ENCODE data around the gene ANKRD12.
A peak's percentile ranks its signal among the peaks of the same experiment; 100 is the strongest.

ANKRD12 gene

DNA sequence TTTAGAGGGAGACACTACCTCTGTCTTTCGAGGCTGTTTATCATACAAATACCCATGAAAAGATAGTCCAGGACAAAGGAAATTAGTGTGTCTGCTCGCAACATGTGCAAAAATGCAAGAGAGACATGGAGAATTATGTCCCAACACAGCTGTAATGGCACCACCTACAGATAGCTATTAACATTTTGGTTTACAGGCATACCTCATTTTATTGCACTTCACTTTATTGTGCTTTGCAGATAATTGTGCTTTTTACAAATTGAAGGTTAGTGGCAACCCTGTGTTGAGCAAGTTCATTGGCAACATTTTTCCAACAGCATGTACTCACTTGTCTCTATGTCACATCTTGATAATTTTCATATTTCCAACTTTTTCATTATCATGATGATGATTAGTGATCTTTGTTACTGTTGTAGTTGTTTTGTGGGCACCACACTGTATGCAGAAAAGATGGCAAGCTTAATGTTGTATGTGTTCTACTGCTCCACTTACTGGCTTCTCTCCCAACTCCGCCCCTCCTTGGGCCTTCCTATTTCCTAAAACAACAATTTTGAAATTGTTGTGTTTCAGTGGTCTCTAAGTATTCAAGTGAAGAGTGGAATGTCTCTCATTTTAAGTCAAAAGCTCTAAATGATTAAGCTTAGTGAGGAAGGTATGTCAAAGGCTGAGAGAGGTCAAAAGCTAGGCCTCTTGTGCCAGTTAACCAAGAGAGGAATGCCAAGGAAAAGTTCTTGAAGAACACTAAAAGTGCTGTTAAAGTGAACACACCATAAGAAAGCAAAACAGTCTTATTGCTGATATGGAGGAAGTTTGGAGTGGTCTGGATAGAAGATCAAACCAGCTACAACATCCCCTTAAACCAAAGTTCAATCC, 52.0 kb downstream of the ANKRD12 start:
- H3K4me3 ChIP-seq (ENCODE audit: low read length) = no peak overlapping the region
- no peak for TF ChIP-seq CTCF (conservative IDR thresholded peaks at IDR 0.05; ENCODE audit: low read depth, low read length)
- peak; percentile 5 for DNase-seq (ENCODE audit: low read depth)

- TF ChIP-seq CTCF (conservative IDR thresholded peaks at IDR 0.05; ENCODE audit: low read depth, low read length) = no peak
- DNase-seq (ENCODE audit: low read depth) = no peak
- no peak overlapping the region for H3K4me3 ChIP-seq (ENCODE audit: low read length)
Measured at GRCh38 chr18:9189491-9189890, 52.9 kb downstream of the ANKRD12 start.

DNA sequence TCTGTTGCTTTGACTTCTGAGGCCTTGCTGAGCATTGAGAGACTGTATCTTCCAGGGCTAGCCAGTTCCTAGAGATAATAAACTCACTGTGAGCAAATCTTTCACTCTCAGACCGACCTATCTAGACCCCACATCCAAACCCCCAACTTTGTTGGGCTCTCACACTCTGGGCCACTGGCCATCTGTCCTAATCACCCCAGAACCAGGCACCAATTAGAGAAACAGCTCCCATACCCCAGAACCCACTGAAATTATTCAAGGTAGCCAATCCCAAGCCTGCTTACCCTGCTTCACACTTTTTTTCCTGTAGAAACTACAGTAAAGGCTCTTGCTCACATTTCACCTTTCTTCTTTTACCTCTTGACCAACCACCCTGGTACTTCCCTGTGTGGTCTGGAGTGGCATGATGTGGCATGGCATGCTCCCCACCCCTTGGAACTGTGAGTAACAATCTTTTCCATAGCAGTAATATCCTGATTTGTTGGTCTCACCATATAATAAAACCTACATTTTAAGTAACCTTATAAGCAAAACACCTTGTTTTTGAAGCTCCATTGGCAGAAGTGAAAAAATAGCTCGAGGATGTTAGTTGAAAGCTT, 55.2 kb downstream of the ANKRD12 start:
- no peak for DNase-seq (ENCODE audit: low read depth)
- no peak for TF ChIP-seq CTCF (conservative IDR thresholded peaks at IDR 0.05; ENCODE audit: low read depth, low read length)
- H3K4me3 ChIP-seq (ENCODE audit: low read length) = no peak overlapping the region

DNA sequence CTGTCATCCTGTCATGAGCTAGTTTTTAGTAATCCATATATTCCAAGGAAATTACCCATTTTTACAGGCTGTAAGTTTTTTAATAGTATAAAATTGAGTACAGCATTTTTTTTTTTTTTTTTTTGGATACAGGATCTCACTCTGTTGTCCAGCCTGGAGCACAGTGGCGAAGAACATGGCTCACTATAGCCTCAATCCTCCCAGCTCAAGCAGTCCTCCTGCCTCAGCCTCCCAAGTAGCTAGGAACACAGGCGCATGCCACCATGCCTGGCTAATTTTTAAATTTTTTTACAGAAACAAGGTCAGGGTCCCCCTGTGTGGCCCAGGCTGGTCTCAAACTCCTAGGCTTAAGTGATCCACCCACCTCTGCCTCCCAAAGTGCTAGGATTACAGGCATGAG, 56.5 kb downstream of the ANKRD12 start:
- DNase-seq (ENCODE audit: low read depth) = no peak
- TF ChIP-seq CTCF (conservative IDR thresholded peaks at IDR 0.05; ENCODE audit: low read depth, low read length) = no peak
- H3K4me3 ChIP-seq (ENCODE audit: low read length) = no peak overlapping the region

DNA sequence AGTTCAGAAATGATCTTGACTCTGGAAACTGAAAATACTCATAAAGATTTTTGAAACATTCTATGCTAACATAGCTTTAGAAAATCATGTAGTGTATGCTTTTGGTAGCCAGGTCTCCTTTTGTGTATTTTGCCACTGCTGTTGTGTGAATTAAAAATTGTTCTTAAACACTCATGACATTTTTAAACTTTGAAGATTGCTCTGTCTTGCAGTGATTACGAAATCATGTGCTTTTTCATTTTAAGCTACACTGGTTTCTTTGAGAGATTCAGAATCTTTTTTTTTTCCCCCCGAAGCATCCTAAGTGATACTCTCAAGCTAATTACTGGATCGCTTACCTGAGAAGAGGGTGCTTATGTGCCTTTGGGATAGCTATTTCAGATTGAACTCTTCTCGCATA, 60.0 kb downstream of the ANKRD12 start:
- DNase-seq (ENCODE audit: low read depth) = no peak
- no peak for TF ChIP-seq CTCF (conservative IDR thresholded peaks at IDR 0.05; ENCODE audit: low read depth, low read length)
- H3K4me3 ChIP-seq (ENCODE audit: low read length) = no peak overlapping the region

GRCh38 chr18:9199681-9200080, 63.1 kb downstream of the ANKRD12 start:
- H3K4me3 ChIP-seq (ENCODE audit: low read length) = no peak overlapping the region
- DNase-seq (ENCODE audit: low read depth) = no peak
- no peak for TF ChIP-seq CTCF (conservative IDR thresholded peaks at IDR 0.05; ENCODE audit: low read depth, low read length)

DNA sequence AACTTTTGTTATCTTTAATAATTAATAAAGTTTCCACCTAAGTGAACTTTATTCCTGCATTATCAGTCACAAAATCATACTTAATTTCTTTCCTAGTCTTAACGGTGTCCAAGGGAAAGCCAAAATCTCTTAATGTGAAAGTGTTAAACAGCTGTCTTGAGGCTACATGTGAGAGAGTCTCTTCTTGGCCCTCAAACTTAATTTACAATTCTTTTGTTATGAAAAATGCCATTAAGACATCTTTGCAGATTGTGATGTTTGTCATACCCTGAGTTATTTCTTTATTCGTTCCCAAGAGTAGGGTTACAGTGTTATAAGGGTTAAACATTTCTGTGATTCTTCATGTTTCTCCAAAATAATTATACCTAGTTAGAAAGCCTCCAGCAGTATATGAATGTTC, 64.6 kb downstream of the ANKRD12 start:
- TF ChIP-seq CTCF (conservative IDR thresholded peaks at IDR 0.05; ENCODE audit: low read depth, low read length) = no peak
- H3K4me3 ChIP-seq (ENCODE audit: low read length) = no peak overlapping the region
- no peak for DNase-seq (ENCODE audit: low read depth)

Measured in retinal pigment epithelial cell (primary cell).